SK-N-SH (cell line): Measurements from ENCODE around the gene TMEM144. TPM values are rescaled to one million over a fixed set of nuclear protein-coding genes. Genes with fewer than 3 reads are reported as not detected.

ENCODE experiments used
- CTCF ChIA-PET: fragments of 300-600, 350-600 bp; formaldehyde crosslinking; extraction: SDS; loops from one replicate; lab custom pipeline; 2021; lab: Yijun Ruan, JAX
- POLR2A ChIA-PET: fragments of 350-600 bp; sonication (Branson Sonifier 250); formaldehyde crosslinking; extraction: SDS; loops from one replicate; lab custom pipeline; 2020; ENCODE audit warnings: antibody characterized with exemption, inconsistent platforms; lab: Yijun Ruan, JAX
- DNase-seq: peaks from one replicate; pipeline ENCODE4 v3.0.0; 2012
- H2AFZ ChIP-seq: fragments of 200-600 bp; sonication (generic); 2 replicates; pipeline ENCODE4 v1.8.1; 2016; ENCODE audit warnings: antibody characterized with exemption, mild to moderate bottlenecking, low read depth
- H3F3A ChIP-seq: fragments of 200-600 bp; sonication (generic); replicated peaks from 2 replicates; pipeline ENCODE3; 2016; ENCODE audit warnings: antibody characterized with exemption, mild to moderate bottlenecking; ENCODE audit not compliant: insufficient read depth
- H3K27ac ChIP-seq, 2 experiments: fragments of 200-500 bp in 1 of 2; fragments of 200-600 bp in 1 of 2; sonication (Bioruptor generic) in 1 of 2; sonication (generic), shearing (Covaris generic) in 1 of 2; 2 replicates each; pipeline versions ENCODE4 v1.5.1 to v1.6.1; 2014 to 2016; ENCODE audit warnings: low read depth in 2 of 2, inconsistent platforms in 1 of 2, low read length in 1 of 2, mild to moderate bottlenecking in 1 of 2, mixed read lengths in 1 of 2
- H3K27me3 ChIP-seq: fragments of 200-600 bp; sonication (generic), shearing (Covaris generic); 2 replicates; pipeline ENCODE4 v1.6.1; 2016; ENCODE audit warnings: mixed run types; ENCODE audit not compliant: insufficient read depth
- H3K36me3 ChIP-seq, 2 experiments: fragments of 200-500 bp in 1 of 2; fragments of 200-600 bp in 1 of 2; sonication (Bioruptor generic) in 1 of 2; sonication (generic) in 1 of 2; replicated peaks in 1 of 2; 2 replicates each; pipeline versions ENCODE3 to v1.5.1; 2014 to 2016; ENCODE audit warnings: low read length in 1 of 2, mild to moderate bottlenecking in 1 of 2; ENCODE audit not compliant: insufficient read depth in 2 of 2, control insufficient read depth in 1 of 2
- H3K4me1 ChIP-seq, 2 experiments: fragments of 200-500 bp in 1 of 2; fragments of 200-600 bp in 1 of 2; sonication (Bioruptor generic) in 1 of 2; sonication (generic), shearing (Covaris generic) in 1 of 2; 2 replicates each; pipeline versions ENCODE4 v1.5.1 to v1.6.1; 2014 to 2016; ENCODE audit warnings: low read depth in 1 of 2, low read length in 1 of 2, mixed run types in 1 of 2; ENCODE audit not compliant: insufficient read depth in 2 of 2, control insufficient read depth in 1 of 2
- H3K4me2 ChIP-seq: fragments of 200-600 bp; sonication (generic), shearing (Covaris generic); 2 replicates; pipeline ENCODE4 v1.6.1; 2017; ENCODE audit warnings: mixed run types
- H3K4me3 ChIP-seq, 2 experiments: fragments of 200-500 bp in 1 of 2; fragments of 200-600 bp in 1 of 2; sonication (Bioruptor generic) in 1 of 2; sonication (generic), shearing (Covaris generic) in 1 of 2; 2 replicates each; pipeline versions ENCODE4 v1.5.1 to v1.8.1; 2014 to 2016; ENCODE audit warnings: low read depth in 2 of 2, inconsistent platforms in 1 of 2, low read length in 1 of 2, mild to moderate bottlenecking in 1 of 2, mixed read lengths in 1 of 2, moderate library complexity in 1 of 2
- H3K79me2 ChIP-seq: fragments of 200-600 bp; sonication (generic); 2 replicates; pipeline ENCODE4 v1.8.1; 2017; ENCODE audit warnings: mild to moderate bottlenecking; ENCODE audit not compliant: insufficient read depth
- H3K9ac ChIP-seq: fragments of 200-600 bp; sonication (generic); 2 replicates; pipeline ENCODE4 v1.6.1; 2017; ENCODE audit warnings: mixed run types
- H3K9me2 ChIP-seq: fragments of 200-600 bp; sonication (generic); 2 replicates; pipeline ENCODE4 v1.6.1; 2017; ENCODE audit warnings: mixed run types
- H3K9me3 ChIP-seq: fragments of 200-600 bp; sonication (generic); 2 replicates; pipeline ENCODE4 v1.6.1; 2017; ENCODE audit warnings: mixed run types, mild to moderate bottlenecking, moderate library complexity
- H4K20me1 ChIP-seq: fragments of 200-600 bp; sonication (generic); 2 replicates; pipeline ENCODE4 v1.6.1; 2017; ENCODE audit warnings: mild to moderate bottlenecking, mixed run types; ENCODE audit not compliant: insufficient read depth
- CHD2 ChIP-seq: fragments of 150-350 bp; IDR thresholded peaks from 2 replicates; pipeline ENCODE4 v1.6.1; 2018; ENCODE audit warnings: low read length; ENCODE audit not compliant: partially characterized antibody
- CTCF ChIP-seq: fragments of 200-600 bp; sonication (generic); IDR thresholded peaks from 2 replicates; pipeline ENCODE4 v1.6.1; 2017; ENCODE audit warnings: antibody characterized with exemption, mild to moderate bottlenecking, moderate library complexity
- ELF1 ChIP-seq: IDR thresholded peaks from 2 replicates; pipeline ENCODE4 v1.4.0; 2012
- FOXJ3 ChIP-seq: sonication (generic); formaldehyde crosslinking; IDR thresholded peaks from 2 replicates; pipeline ENCODE4 v1.5.1; 2020; ENCODE audit warnings: mild to moderate bottlenecking, missing genetic modification reagents
- GABPA ChIP-seq: IDR thresholded peaks from 2 replicates; pipeline ENCODE4 v1.4.0; 2012; ENCODE audit warnings: low read depth, mild to moderate bottlenecking
- GATA2 ChIP-seq: sonication (generic); formaldehyde crosslinking; IDR thresholded peaks from 2 replicates; pipeline ENCODE4 v1.5.0; 2020; ENCODE audit warnings: mild to moderate bottlenecking, missing genetic modification reagents
- IRF3 ChIP-seq: fragments of 150-350 bp; IDR thresholded peaks from 2 replicates; pipeline ENCODE4 v1.6.1; 2016; ENCODE audit warnings: mild to moderate bottlenecking, low read depth, low read length
- JUND ChIP-seq: IDR thresholded peaks from 2 replicates; pipeline ENCODE4 v1.4.0; 2012
- MEF2A ChIP-seq: IDR thresholded peaks from 2 replicates; pipeline ENCODE4 v1.4.0; 2012; ENCODE audit warnings: low read depth, borderline replicate concordance
- MXI1 ChIP-seq: IDR thresholded peaks from 2 replicates; pipeline ENCODE4 v1.6.1; 2012; ENCODE audit warnings: mild to moderate bottlenecking, low read depth, low read length, improper control_type of control experiment
- NFIC ChIP-seq: IDR thresholded peaks from 2 replicates; pipeline ENCODE4 v1.4.0; 2012; ENCODE audit warnings: borderline replicate concordance
- NRF1 ChIP-seq: IDR thresholded peaks from 2 replicates; pipeline ENCODE4 v1.6.1; 2012; ENCODE audit warnings: low read depth, mild to moderate bottlenecking, low read length
- RCOR1 ChIP-seq: fragments of 150-350 bp; IDR thresholded peaks from 2 replicates; pipeline ENCODE4 v1.6.1; 2017; ENCODE audit warnings: antibody characterized with exemption, low read length
- SIN3A ChIP-seq: IDR thresholded peaks from 2 replicates; pipeline ENCODE4 v1.6.1; 2012; ENCODE audit warnings: low read depth, mild to moderate bottlenecking, low read length, moderate library complexity, borderline replicate concordance
- SMC3 ChIP-seq: IDR thresholded peaks from 2 replicates; pipeline ENCODE4 v1.6.1; 2012; ENCODE audit warnings: low read depth, low read length, improper control_type of control experiment
- TAF1 ChIP-seq: IDR thresholded peaks from 2 replicates; pipeline ENCODE4 v1.6.1; 2012; ENCODE audit warnings: low read depth, mild to moderate bottlenecking, low read length, moderate library complexity, borderline replicate concordance
- TEAD4 ChIP-seq: IDR thresholded peaks from 2 replicates; pipeline ENCODE4 v1.4.0; 2012; ENCODE audit warnings: mild to moderate bottlenecking, borderline replicate concordance; ENCODE audit not compliant: insufficient read depth
- USF2 ChIP-seq: fragments of 150-350 bp; IDR thresholded peaks from 2 replicates; pipeline ENCODE4 v1.6.1; 2017; ENCODE audit warnings: antibody characterized with exemption, low read length, low read depth, borderline replicate concordance
- YY1 ChIP-seq: IDR thresholded peaks from 2 replicates; pipeline ENCODE4 v1.4.0; 2012; ENCODE audit warnings: low read depth, mild to moderate bottlenecking
- WGBS: methylation state at CpG from one replicate; pipeline ENCODE4 v1.1.6; 2017; ENCODE audit warnings: low lambda C conversion rate; 5-methylcytosine and 5-hydroxymethylcytosine counted together
- polyA plus RNA-seq, 3 experiments: library from polyadenylated mRNA; depleted of rRNA; stranded (reverse); fragments of >200 nt; gene quantifications; 2 replicates each; pipeline ENCODE4 v1.2.3, GENCODE V29; 2012

TMEM144 gene
- polyA plus RNA-seq, 1 of the 3 experiments (the other 2 are of a cell fraction) = not detected

DNA sequence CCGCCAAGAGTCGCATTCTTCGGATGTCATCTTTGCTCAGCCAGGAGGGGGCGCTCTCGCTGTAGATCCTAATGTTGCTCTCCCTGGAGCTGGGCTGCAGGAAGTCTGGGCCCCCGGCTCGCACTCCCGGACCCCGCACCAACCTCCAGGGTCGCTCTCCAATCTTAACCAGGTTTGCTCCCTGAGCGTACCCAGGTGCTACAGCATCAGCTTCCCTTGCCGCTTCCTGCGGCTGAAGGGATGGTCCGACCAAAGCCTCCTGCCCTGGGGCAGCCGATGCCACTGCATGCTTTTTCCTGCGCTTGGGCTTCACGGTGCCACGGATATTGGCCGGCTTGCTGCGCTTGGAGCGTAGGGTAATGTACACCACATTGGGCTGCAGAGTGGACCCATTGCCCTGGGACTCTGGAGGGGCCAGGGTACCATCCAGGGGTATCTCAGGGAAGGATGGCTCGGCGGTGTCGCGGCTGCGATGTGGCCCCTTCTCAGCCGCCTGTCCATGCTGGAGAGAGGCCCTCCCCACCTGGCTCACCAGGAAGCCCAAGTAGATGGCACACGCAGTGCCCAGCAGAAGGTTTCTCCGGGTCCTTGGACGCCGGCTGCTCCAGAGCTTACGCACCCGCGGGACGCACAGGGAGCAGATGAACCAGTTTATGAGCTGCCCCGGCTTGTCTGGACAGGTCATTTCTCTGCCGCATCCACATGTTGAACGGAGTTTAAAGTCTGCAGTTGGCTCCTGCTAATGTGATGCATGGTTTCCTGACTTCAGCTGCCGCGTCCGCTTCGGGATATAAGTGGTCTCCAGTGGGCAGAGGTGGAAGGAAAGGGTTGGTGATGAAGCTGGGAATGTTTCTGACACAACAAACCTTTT lies 39.4 kb upstream of the TMEM144 start:
- ChIA-PET POLR2A (no interaction called here), CTCF (interaction anchor here (0.8 to 2.7 kb wide), 6 partner anchors 9 to 192 kb away, joined by 3 to 19 read pairs (median 6); no protein-coding TSS in a partner anchor)
- WGBS = 96% methylated on average over 25 of the region's 42 CpGs
- Histone ChIP-seq H3K9me2 (no peaks in the 10 kb centered on the region), H3K4me2 (no peak overlapping the region), H3K9me3 (no peaks in the 10 kb centered on the region), H4K20me1 (no peaks in the 10 kb centered on the region), H3K79me2 (no peaks in the 10 kb centered on the region), H3K4me3 (no peak overlapping the region; a peak in 1 of 4 replicates), H3F3A (no peaks in the 10 kb centered on the region), H3K4me1 (peaks cover 0 to 5% of the 10 kb centered on the region in 2 experiments; a peak in 3 of 4 replicates), H2AFZ (no peak overlapping the region), H3K36me3 (no peaks in the 10 kb centered on the region), H3K27ac (no peak overlapping the region), H3K9ac (no peak overlapping the region), H3K27me3 (no peaks in the 10 kb centered on the region)
- TF ChIP-seq CTCF (peak; percentile 48), NFIC (no peak)
- no peak for DNase-seq

- Histone ChIP-seq H3K79me2 (no peaks in the 10 kb centered on the region), H3K9ac (peak within 1 kb of the TSS; percentile 45), H3K4me1 (peaks cover 0 to 5% of the 10 kb centered on the region in 2 experiments; a peak in 2 of 4 replicates), H3K27me3 (no peaks in the 10 kb centered on the region), H4K20me1 (no peaks in the 10 kb centered on the region), H3K4me3 (peak within 1 kb of the TSS; percentile 19 to 33; a peak in 3 of 4 replicates), H3K36me3 (no peaks in the 10 kb centered on the region), H2AFZ (peak within 1 kb of the TSS; percentile 80), H3K9me3 (no peaks in the 10 kb centered on the region), H3F3A (no peaks in the 10 kb centered on the region), H3K27ac (no peak within 1 kb of the TSS), H3K9me2 (no peaks in the 10 kb centered on the region), H3K4me2 (peak within 1 kb of the TSS; percentile 66)
- 29% methylated on average over 12 of the region's 12 CpGs for WGBS
- POLR2A ChIA-PET = no interaction called here
- CTCF ChIA-PET = interaction anchor here (0.6 to 2.7 kb wide), 34 partner anchors 10 to 1002 kb away, joined by 3 to 19 read pairs (median 4); partner anchors contain the start of gene GRIA2
- peak; percentile 47 for DNase-seq
- no peak for TF ChIP-seq TAF1
- TF ChIP-seq ELF1 = no peak
- TF ChIP-seq GATA2 = no peak
- TF ChIP-seq NFIC = no peak
- TF ChIP-seq FOXJ3 = no peak
- no peak for TF ChIP-seq USF2
- TF ChIP-seq TEAD4 = no peak
- TF ChIP-seq RCOR1 = no peak
- 0 out of 2 replicates have a peak, but pooled peaks have one; percentile 24 for TF ChIP-seq NRF1
- no peak for TF ChIP-seq GABPA
- TF ChIP-seq SMC3 = peak; percentile 79
- TF ChIP-seq IRF3 = no peak
- TF ChIP-seq MEF2A = no peak
- no peak for TF ChIP-seq JUND
- no peak for TF ChIP-seq CHD2
- TF ChIP-seq MXI1 = no peak
- no peak for TF ChIP-seq SIN3A
- no peak for TF ChIP-seq YY1
Observed at GRCh38 chr4:158172261-158173258, 37.7 kb upstream of the TMEM144 start, which contains the start of gene GASK1B. Gene GASK1B, minus strand, starts transcription at chr4:158173025. Its CDS starts 1,650 bp downstream, at chr4:158171375.
